ENCODE data around the gene GNRHR.

The GNRHR gene

DNA sequence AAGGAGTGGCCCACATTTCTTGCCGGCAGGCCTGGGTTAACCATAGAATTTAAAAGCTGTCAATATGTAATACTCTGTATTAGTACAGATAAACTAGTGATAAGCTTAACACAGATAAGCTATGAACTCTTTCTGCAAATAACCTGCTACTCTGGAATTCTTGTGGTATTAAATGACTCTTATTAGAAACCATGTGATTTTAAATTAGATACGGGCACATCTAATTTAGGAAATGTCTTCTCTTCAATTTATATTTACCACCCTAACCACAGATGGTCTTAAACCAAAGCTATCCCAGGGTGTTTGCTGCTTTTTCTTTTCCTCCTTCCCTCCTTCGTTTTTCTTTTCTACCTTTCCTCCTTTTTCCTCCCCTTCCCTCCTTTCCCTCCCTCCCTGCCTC is 4.9 kb downstream of the GNRHR start:
- no peak overlapping the region for H2BK120ac ChIP-seq (ENCODE audit: low read depth, low read length)
- WGBS: 74% methylated on average over 2 of the region's 3 CpGs
- H3K4ac ChIP-seq (ENCODE audit: low read depth in 1 of 2, low read length in 2 of 2): no peak overlapping the region
- no peaks in the 10 kb centered on the region for H3K4me1 ChIP-seq (ENCODE audit: control insufficient read depth, insufficient read depth, low read depth, low read length)
- no peaks in the 10 kb centered on the region for H3K9me3 ChIP-seq (ENCODE audit: control insufficient read depth, low read length)
- H3K36me3 ChIP-seq (ENCODE audit: control insufficient read depth in 1 of 2, insufficient read depth in 2 of 2, low read depth in 1 of 2, low read length in 2 of 2): no peaks in the 10 kb centered on the region
- no peaks in the 10 kb centered on the region for H3K27me3 ChIP-seq (ENCODE audit: control insufficient read depth in 1 of 2, insufficient read depth in 1 of 2, low read length in 2 of 2)
- no peak overlapping the region for H2AK5ac ChIP-seq (ENCODE audit: low read length, severe bottlenecking)
- H3K9ac ChIP-seq (ENCODE audit: low read length): no peak overlapping the region
- H3K27ac ChIP-seq (ENCODE audit: low read length, poor library complexity, severe bottlenecking): no peak overlapping the region
- no peak overlapping the region for H3K14ac ChIP-seq (ENCODE audit: low read length in 2 of 2)
- no peak overlapping the region for H3K4me2 ChIP-seq (ENCODE audit: low read length, poor library complexity, severe bottlenecking)
- H2BK12ac ChIP-seq (ENCODE audit: low read length in 2 of 2): no peak overlapping the region
- H2BK5ac ChIP-seq (ENCODE audit: low read depth, low read length, poor library complexity, severe bottlenecking): no peak overlapping the region
- H2BK15ac ChIP-seq (ENCODE audit: low read depth, poor library complexity, severe bottlenecking): no peak overlapping the region
- no peak overlapping the region for H3K4me3 ChIP-seq (ENCODE audit: insufficient read depth in 1 of 2, low read depth in 1 of 2, low read length in 2 of 2)
- H2AFZ ChIP-seq (ENCODE audit: low read depth, low read length): no peak overlapping the region
- H3K23ac ChIP-seq (ENCODE audit: low read length in 2 of 2): no peak overlapping the region
- no peak for DNase-seq
- H4K8ac ChIP-seq (ENCODE audit: low read length): no peak overlapping the region
- no peak overlapping the region for H4K91ac ChIP-seq (ENCODE audit: low read length)
- no peaks in the 10 kb centered on the region for H3K79me1 ChIP-seq (replicated peaks; ENCODE audit: low read length, poor library complexity, severe bottlenecking)
- no peak overlapping the region for H3K18ac ChIP-seq (ENCODE audit: low read depth in 1 of 2, low read length in 2 of 2)

DNA sequence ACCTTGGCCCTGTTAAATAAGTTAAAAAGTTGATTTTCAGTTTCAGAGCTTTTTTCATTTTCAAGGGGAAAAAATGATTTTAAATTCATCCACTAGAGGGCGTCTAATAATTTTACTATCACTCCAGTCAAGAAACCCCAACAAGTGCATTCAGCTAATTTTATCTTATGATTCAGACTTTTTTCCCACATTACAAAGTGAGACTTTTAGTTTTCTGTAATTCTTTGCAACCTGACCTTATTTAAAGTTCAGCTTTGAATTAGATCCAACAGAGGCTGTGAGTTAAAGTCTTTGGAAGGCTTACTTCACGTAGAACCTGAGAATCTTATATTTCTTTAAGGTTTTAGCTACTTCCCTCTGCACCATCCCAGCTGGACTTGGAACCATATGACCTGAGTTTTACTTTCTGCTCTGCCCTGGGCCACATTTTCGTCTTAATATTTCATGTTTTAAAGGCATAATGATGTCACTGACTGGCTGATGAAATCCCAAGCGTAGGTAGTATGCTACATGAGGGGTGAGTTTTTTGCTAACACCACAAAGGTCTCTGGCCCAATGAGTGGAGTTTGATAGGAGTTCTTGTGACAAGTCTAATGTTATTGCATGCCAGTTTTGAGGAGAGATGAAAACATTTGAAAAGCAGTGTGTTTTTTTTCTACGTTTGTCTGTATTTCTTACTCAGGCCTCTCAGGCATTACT is 7.2 kb downstream of the GNRHR start:
- H2BK15ac ChIP-seq (ENCODE audit: low read depth, poor library complexity, severe bottlenecking): no peak overlapping the region
- H3K4me3 ChIP-seq (ENCODE audit: insufficient read depth in 1 of 2, low read depth in 1 of 2, low read length in 2 of 2): no peak overlapping the region
- no peak overlapping the region for H3K18ac ChIP-seq (ENCODE audit: low read depth in 1 of 2, low read length in 2 of 2)
- no peak overlapping the region for H3K27ac ChIP-seq (ENCODE audit: low read length, poor library complexity, severe bottlenecking)
- no peak overlapping the region for H4K8ac ChIP-seq (ENCODE audit: low read length)
- peak; percentile 51 for DNase-seq
- H3K9me3 ChIP-seq (ENCODE audit: control insufficient read depth, low read length): no peaks in the 10 kb centered on the region
- no peaks in the 10 kb centered on the region for H3K79me1 ChIP-seq (replicated peaks; ENCODE audit: low read length, poor library complexity, severe bottlenecking)
- H3K36me3 ChIP-seq (ENCODE audit: control insufficient read depth in 1 of 2, insufficient read depth in 2 of 2, low read depth in 1 of 2, low read length in 2 of 2): no peaks in the 10 kb centered on the region
- no peak overlapping the region for H3K4me2 ChIP-seq (ENCODE audit: low read length, poor library complexity, severe bottlenecking)
- WGBS: 64% methylated on average over 4 of the region's 5 CpGs
- no peak overlapping the region for H3K9ac ChIP-seq (ENCODE audit: low read length)
- H4K91ac ChIP-seq (ENCODE audit: low read length): no peak overlapping the region
- no peak overlapping the region for H3K23ac ChIP-seq (ENCODE audit: low read length in 2 of 2)
- H3K4ac ChIP-seq (ENCODE audit: low read depth in 1 of 2, low read length in 2 of 2): no peak overlapping the region
- no peak overlapping the region for H2AFZ ChIP-seq (ENCODE audit: low read depth, low read length)
- no peak overlapping the region for H3K14ac ChIP-seq (ENCODE audit: low read length in 2 of 2)
- H2BK12ac ChIP-seq (ENCODE audit: low read length in 2 of 2): no peak overlapping the region
- no peaks in the 10 kb centered on the region for H3K27me3 ChIP-seq (ENCODE audit: control insufficient read depth in 1 of 2, insufficient read depth in 1 of 2, low read length in 2 of 2)
- no peak overlapping the region for H2BK5ac ChIP-seq (ENCODE audit: low read depth, low read length, poor library complexity, severe bottlenecking)
- no peaks in the 10 kb centered on the region for H3K4me1 ChIP-seq (ENCODE audit: control insufficient read depth, insufficient read depth, low read depth, low read length)
- no peak overlapping the region for H2AK5ac ChIP-seq (ENCODE audit: low read length, severe bottlenecking)
- no peak overlapping the region for H2BK120ac ChIP-seq (ENCODE audit: low read depth, low read length)

DNA sequence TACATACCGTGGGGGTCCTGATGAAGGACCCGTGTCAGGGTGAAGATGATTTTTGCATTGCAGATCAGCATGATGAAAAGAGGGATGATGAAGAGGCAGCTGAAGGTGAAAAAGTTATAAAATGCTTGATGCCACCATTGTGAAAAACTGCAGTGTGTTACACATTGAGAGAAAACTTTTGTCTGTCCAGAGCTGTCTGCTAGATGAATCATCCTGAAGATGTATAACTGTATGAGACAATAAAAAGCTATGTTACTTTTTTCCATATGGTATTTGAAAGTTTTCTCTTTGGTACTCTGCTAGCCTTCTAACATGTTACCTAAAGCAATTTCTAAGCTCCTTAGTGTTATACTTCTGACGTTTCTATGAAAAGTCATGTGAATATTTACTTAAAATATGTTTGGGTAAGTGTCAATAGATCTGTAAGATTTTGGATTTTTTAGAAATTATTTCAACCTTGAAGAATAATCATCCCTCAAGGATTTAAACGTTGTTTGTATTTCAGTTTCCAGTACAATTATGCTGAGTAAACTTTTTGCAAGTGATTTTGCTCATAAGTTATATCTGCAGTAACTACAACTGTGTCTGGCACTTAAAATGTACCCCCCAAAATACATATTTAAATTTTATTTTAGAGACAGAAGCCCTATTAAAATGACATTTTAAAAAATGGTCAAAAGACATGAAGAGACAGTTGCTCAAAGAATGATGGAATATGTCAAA is 9.5 kb downstream of the GNRHR start:
- no peak overlapping the region for H2AFZ ChIP-seq (ENCODE audit: low read depth, low read length)
- H2BK5ac ChIP-seq (ENCODE audit: low read depth, low read length, poor library complexity, severe bottlenecking): no peak overlapping the region
- H3K9ac ChIP-seq (ENCODE audit: low read length): no peak overlapping the region
- H3K23ac ChIP-seq (ENCODE audit: low read length in 2 of 2): no peak overlapping the region
- WGBS: 60% methylated on average over 2 of the region's 4 CpGs
- no peak overlapping the region for H3K4ac ChIP-seq (ENCODE audit: low read depth in 1 of 2, low read length in 2 of 2)
- no peak overlapping the region for H3K14ac ChIP-seq (ENCODE audit: low read length in 2 of 2)
- H3K27ac ChIP-seq (ENCODE audit: low read length, poor library complexity, severe bottlenecking): peak overlapping the region; percentile 35
- H3K4me1 ChIP-seq (ENCODE audit: control insufficient read depth, insufficient read depth, low read depth, low read length): no peaks in the 10 kb centered on the region
- no peak overlapping the region for H4K91ac ChIP-seq (ENCODE audit: low read length)
- no peak overlapping the region for H3K18ac ChIP-seq (ENCODE audit: low read depth in 1 of 2, low read length in 2 of 2)
- no peak overlapping the region for H2AK5ac ChIP-seq (ENCODE audit: low read length, severe bottlenecking)
- no peak overlapping the region for H3K4me2 ChIP-seq (ENCODE audit: low read length, poor library complexity, severe bottlenecking)
- no peaks in the 10 kb centered on the region for H3K79me1 ChIP-seq (replicated peaks; ENCODE audit: low read length, poor library complexity, severe bottlenecking)
- no peaks in the 10 kb centered on the region for H3K36me3 ChIP-seq (ENCODE audit: control insufficient read depth in 1 of 2, insufficient read depth in 2 of 2, low read depth in 1 of 2, low read length in 2 of 2)
- H2BK120ac ChIP-seq (ENCODE audit: low read depth, low read length): no peak overlapping the region
- DNase-seq: peak; percentile 23
- no peaks in the 10 kb centered on the region for H3K27me3 ChIP-seq (ENCODE audit: control insufficient read depth in 1 of 2, insufficient read depth in 1 of 2, low read length in 2 of 2)
- no peak overlapping the region for H2BK12ac ChIP-seq (ENCODE audit: low read length in 2 of 2)
- no peak overlapping the region for H4K8ac ChIP-seq (ENCODE audit: low read length)
- no peaks in the 10 kb centered on the region for H3K9me3 ChIP-seq (ENCODE audit: control insufficient read depth, low read length)
- no peak overlapping the region for H2BK15ac ChIP-seq (ENCODE audit: low read depth, poor library complexity, severe bottlenecking)
- H3K4me3 ChIP-seq (ENCODE audit: insufficient read depth in 1 of 2, low read depth in 1 of 2, low read length in 2 of 2): no peak overlapping the region

DNA sequence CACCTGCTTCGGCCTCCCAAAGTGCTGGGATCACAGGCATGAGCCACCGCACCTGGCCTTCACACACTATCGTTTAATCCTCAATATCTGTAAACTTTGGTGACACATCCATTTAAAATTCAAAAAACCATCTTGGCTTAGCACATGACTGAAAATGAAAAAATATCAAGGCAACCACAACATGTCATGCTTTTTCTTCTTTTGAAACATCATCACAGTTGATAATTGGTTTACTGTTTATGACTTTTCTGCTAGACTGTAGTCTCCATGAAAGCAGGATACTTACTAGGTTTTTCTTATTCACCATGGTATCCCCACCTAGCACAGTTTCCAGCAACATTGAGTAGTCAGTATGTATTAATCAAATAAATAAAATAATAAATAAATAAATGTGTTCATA is 11.0 kb downstream of the GNRHR start:
- Histone ChIP-seq H3K4ac (ENCODE audit: low read depth in 1 of 2, low read length in 2 of 2) (no peak overlapping the region), H2BK12ac (ENCODE audit: low read length in 2 of 2) (no peak overlapping the region), H3K27me3 (ENCODE audit: control insufficient read depth in 1 of 2, insufficient read depth in 1 of 2, low read length in 2 of 2) (no peaks in the 10 kb centered on the region), H3K4me1 (ENCODE audit: control insufficient read depth, insufficient read depth, low read depth, low read length) (no peaks in the 10 kb centered on the region), H3K18ac (ENCODE audit: low read depth in 1 of 2, low read length in 2 of 2) (no peak overlapping the region), H3K9me3 (ENCODE audit: control insufficient read depth, low read length) (no peaks in the 10 kb centered on the region), H3K9ac (ENCODE audit: low read length) (no peak overlapping the region), H2BK120ac (ENCODE audit: low read depth, low read length) (no peak overlapping the region), H4K8ac (ENCODE audit: low read length) (no peak overlapping the region), H4K91ac (ENCODE audit: low read length) (no peak overlapping the region), H2AK5ac (ENCODE audit: low read length, severe bottlenecking) (no peak overlapping the region), H2BK15ac (ENCODE audit: low read depth, poor library complexity, severe bottlenecking) (no peak overlapping the region), H2AFZ (ENCODE audit: low read depth, low read length) (no peak overlapping the region), H3K27ac (ENCODE audit: low read length, poor library complexity, severe bottlenecking) (no peak overlapping the region), H3K14ac (ENCODE audit: low read length in 2 of 2) (no peak overlapping the region), H3K23ac (ENCODE audit: low read length in 2 of 2) (no peak overlapping the region), H3K4me2 (ENCODE audit: low read length, poor library complexity, severe bottlenecking) (no peak overlapping the region), H2BK5ac (ENCODE audit: low read depth, low read length, poor library complexity, severe bottlenecking) (no peak overlapping the region), H3K36me3 (ENCODE audit: control insufficient read depth in 1 of 2, insufficient read depth in 2 of 2, low read depth in 1 of 2, low read length in 2 of 2) (no peaks in the 10 kb centered on the region), H3K79me1 (replicated peaks; ENCODE audit: low read length, poor library complexity, severe bottlenecking) (no peaks in the 10 kb centered on the region), H3K4me3 (ENCODE audit: insufficient read depth in 1 of 2, low read depth in 1 of 2, low read length in 2 of 2) (no peak overlapping the region)
- DNase-seq: no peak
- 100% methylated on average over 3 of the region's 3 CpGs for WGBS
